MV-4-11 (cell line): ENCODE results near the gene TUBA4A.

Experiments used
- DNase-seq: peaks from one replicate; lab custom pipeline; 2025; lab: John Stamatoyannopoulos, UW

TUBA4A gene

GRCh38 chr2:219286436-219287115 lies 32.9 kb upstream of the TUBA4A start:
- DNase-seq: no peak

- DNase-seq: no peak
Observed at GRCh38 chr2:219285894-219286425, 32.2 kb upstream of the TUBA4A start.

- DNase-seq: no peak
Observed at GRCh38 chr2:219285373-219285735, 31.6 kb upstream of the TUBA4A start.

GRCh38 chr2:219284501-219285372 lies 31.0 kb upstream of the TUBA4A start:
- no peak for DNase-seq

- DNase-seq: no peak
Observed at GRCh38 chr2:219282943-219283581, 29.3 kb upstream of the TUBA4A start.

- DNase-seq: no peak
Observed at GRCh38 chr2:219282375-219282774, 28.7 kb upstream of the TUBA4A start.

- no peak for DNase-seq
Observed at GRCh38 chr2:219281588-219281987, 27.9 kb upstream of the TUBA4A start.

- no peak for DNase-seq
Observed at GRCh38 chr2:219280651-219281050, 26.9 kb upstream of the TUBA4A start.

- DNase-seq: no peak
Observed at GRCh38 chr2:219279916-219280516, 26.3 kb upstream of the TUBA4A start.

- peak; percentile 97 for DNase-seq
Observed at GRCh38 chr2:219279151-219279915, 25.6 kb upstream of the TUBA4A start, which contains the start of gene DNAJB2. Gene DNAJB2 (plus strand): TSS chr2:219279366. CDS start chr2:219279834, 468 bp downstream.

- DNase-seq: no peak
Observed at GRCh38 chr2:219278655-219279150, 25.0 kb upstream of the TUBA4A start.

- DNase-seq: peak; percentile 16
Observed at GRCh38 chr2:219277703-219278654, 24.3 kb upstream of the TUBA4A start.

- DNase-seq: no peak
Observed at GRCh38 chr2:219274361-219274921, 20.7 kb upstream of the TUBA4A start.

- no peak for DNase-seq
Observed at GRCh38 chr2:219273937-219274336, 20.2 kb upstream of the TUBA4A start.

GRCh38 chr2:219272995-219273394 lies 19.3 kb upstream of the TUBA4A start:
- DNase-seq: peak; percentile 25

GRCh38 chr2:219272356-219272755 lies 18.6 kb upstream of the TUBA4A start:
- DNase-seq: no peak

GRCh38 chr2:219271021-219271420 lies 17.3 kb upstream of the TUBA4A start:
- DNase-seq: no peak

GRCh38 chr2:219270055-219270372 lies 16.3 kb upstream of the TUBA4A start:
- DNase-seq: no peak

- no peak for DNase-seq
Observed at GRCh38 chr2:219269362-219270054, 15.8 kb upstream of the TUBA4A start.
